ENCODE measurements around the gene RAB3C. TPM values are rescaled to one million over a fixed set of nuclear protein-coding genes. Genes with fewer than 3 reads are reported as not detected.

RAB3C gene, protein sequence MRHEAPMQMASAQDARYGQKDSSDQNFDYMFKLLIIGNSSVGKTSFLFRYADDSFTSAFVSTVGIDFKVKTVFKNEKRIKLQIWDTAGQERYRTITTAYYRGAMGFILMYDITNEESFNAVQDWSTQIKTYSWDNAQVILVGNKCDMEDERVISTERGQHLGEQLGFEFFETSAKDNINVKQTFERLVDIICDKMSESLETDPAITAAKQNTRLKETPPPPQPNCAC
- not detected in 5 replicates for total RNA-seq (2022; extraction: Qiagen RNA extraction)

DNA sequence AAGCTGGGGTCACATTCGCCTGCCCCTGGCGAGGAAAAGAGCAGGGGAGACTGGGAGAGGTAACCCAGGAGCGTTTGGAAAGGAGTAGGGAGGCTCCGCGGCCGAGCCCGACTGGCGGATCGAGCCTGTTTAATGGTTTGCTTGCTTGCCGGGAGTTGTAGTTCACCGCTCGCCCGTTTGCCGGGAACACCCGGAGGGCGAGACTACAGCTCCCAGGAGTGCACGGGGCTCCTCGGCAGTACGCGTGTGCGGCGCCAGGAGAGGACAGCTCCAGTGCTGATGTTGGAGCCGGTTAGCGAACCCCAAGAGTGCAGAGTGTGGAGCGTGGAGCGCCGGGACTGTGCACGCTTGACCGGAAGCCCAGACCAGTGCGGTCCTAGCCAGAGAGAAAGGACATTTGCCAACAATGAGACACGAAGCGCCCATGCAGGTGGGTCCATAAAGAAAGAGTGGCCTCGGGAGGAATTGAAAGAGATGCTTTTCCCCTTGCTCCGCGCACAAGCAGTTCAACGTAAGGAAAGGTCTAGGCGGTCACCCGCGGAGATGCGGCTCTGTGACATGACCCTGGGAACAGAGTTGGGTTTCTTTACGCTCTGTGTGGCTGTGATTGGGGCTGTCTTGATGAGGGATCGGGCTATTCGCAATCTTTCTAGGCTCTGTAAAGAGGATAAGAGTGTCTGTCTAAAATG, at the start of gene RAB3C:
Gene RAB3C, plus strand, starts transcription at position 273 of the 689 bp plus-strand sequence. Its CDS starts 134 bp downstream, at position 407.

Other genes with a start within 250 kb of the RAB3C start
- gene PLK2, start 123.0 kb upstream of the RAB3C start, total RNA-seq (2022; extraction: Qiagen RNA extraction), result 36.8 to 47.0 TPM (median 40.9 TPM) in 5 replicates
- gene GAPT, start 91.6 kb upstream of the RAB3C start, total RNA-seq (2022; extraction: Qiagen RNA extraction), result not detected in 5 replicates